HG02571 (cell line): Measurements from ENCODE around the gene HLTF.
A peak's percentile ranks its signal among the peaks of the same experiment; 100 is the strongest.
"Not testable (repeated sequence)": the region's sequence is repeated elsewhere in the genome, so short reads cannot be mapped to it uniquely, and the experiment has no call there.

Experiments
- ATAC-seq: cut with Tn5 transposase; IDR thresholded peaks from one replicate; pipeline ENCODE4 v1.9.1; 2021; ENCODE audit warnings: mild to moderate bottlenecking, moderate library complexity; ENCODE audit not compliant: unreplicated experiment

The HLTF gene

GRCh38 chr3:148997623-148998022 lies 88.7 kb downstream of the HLTF start:
- ATAC-seq, result no peak

- ATAC-seq, result no peak
Measured at GRCh38 chr3:148992635-148993255, 93.6 kb downstream of the HLTF start.

DNA sequence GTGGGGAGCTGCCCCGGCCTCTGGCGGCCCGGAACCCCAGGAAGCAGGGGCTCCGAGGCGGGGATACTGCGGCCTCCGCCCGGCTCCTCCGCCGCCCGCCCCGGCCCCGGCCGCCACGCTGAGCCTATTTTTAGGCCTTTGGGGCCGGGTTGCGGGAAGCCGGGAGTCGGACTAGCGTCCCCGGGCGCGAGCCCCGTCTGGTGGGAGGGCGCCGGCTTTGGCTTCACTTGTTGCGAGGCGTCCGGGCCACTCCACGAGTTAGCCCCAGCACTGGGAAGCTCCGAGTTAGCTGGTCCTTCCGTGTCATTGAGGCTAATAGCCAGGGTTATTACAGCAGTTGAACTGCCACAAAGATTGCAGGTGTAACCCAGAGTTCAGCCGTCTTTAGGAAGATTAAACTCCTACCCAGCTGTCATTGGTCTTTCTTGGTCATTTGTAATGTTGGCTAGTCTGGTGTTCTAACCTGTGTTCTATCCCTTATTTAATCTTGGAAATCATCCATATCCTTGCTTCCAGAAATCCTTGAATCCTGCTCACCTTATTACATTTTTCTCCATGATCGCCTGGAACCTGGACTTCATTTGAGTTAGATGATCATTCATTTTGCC lies 94.2 kb downstream of the HLTF start:
- peak; percentile 32 for ATAC-seq

- peak; percentile 90 for ATAC-seq
Measured at GRCh38 chr3:148991219-148992026, 94.9 kb downstream of the HLTF start, which contains the start of gene GYG1. Gene GYG1, plus strand, starts transcription at chr3:148991540. Its CDS starts 101 bp downstream, at chr3:148991641.

DNA sequence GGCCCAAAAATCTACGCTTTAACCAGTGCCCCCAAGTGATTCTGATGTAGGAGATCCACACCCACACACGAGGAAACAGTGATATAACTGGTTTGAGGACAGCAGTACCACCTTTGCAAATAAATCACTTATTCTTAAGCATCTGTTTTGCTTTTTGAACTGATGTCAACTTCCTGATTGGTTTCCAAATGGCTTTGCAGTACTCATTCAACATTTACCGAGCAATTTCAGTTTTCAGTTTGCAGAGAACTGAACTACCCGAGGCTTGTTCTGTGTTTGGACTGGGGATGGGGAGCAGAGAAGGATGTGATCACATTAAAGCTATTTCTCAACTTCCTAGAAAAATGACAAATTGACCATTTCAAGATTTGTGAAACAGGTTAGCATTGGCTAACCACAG lies 96.1 kb downstream of the HLTF start:
- no peak for ATAC-seq

- ATAC-seq, result not testable (repeated sequence)
Measured at GRCh38 chr3:148987551-148987950, 98.8 kb downstream of the HLTF start.

DNA sequence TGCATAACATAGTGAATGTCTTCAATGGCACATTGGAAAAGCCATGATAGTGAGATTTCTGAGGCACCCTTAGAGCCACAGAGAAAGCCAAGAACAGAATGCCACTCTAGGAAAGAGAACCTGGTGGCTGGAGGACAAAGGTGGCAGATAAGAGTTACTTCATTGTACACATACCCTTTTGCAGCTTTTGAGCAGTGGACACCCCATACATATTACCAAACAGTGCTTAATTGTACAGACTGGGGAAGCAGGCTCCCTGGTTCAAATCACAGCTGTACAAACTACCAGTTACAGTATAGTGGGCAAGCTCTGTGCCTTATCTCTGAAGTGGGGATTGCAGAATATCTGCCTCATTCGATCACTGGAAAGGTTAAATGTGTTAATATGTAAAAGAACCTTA lies 105.1 kb downstream of the HLTF start:
- no peak for ATAC-seq
